PC-3 (cell line): ENCODE data around the gene BEGAIN. TPM values are rescaled to one million over a fixed set of nuclear protein-coding genes. Genes with fewer than 3 reads are reported as not detected.

ENCODE experiments used
- ATAC-seq: fragments of 200-7000 bp; cut with Tn5 transposase; 2 replicates; pipeline ENCODE4 v1.9.1; 2020; ENCODE audit warnings: mild to moderate bottlenecking, moderate library complexity
- BruUV-seq: library from RNA; stranded (reverse); fragments of 400-500 nt; replicated peaks from 2 replicates; lab custom pipeline; 2021; lab: Mats Ljungman, UMichigan
- CTCF ChIA-PET: fragments of 300-600 bp; sonication (Branson Sonifier 250); formaldehyde crosslinking; loops from one replicate; lab custom pipeline; 2022; ENCODE audit warnings: antibody characterized with exemption; lab: Charles Lee
- POLR2A ChIA-PET: fragments of 300-600 bp; sonication (Branson Sonifier 250); formaldehyde crosslinking; loops from one replicate; lab custom pipeline; 2022; ENCODE audit warnings: antibody characterized with exemption; ENCODE audit not compliant: unreplicated experiment; lab: Charles Lee
- DNase-seq: peaks from one replicate; pipeline ENCODE4 v3.0.0-alpha.2; 2015
- H2AFZ ChIP-seq: fragments of 300-600 bp; sonication (generic); 2 replicates; pipeline ENCODE4 v1.6.0; 2016; ENCODE audit warnings: antibody characterized with exemption, low read length
- H3F3A ChIP-seq: fragments of 300-600 bp; sonication (generic); one replicate; pipeline ENCODE4 v1.6.0; 2017; ENCODE audit warnings: antibody characterized with exemption, low read length, control low read depth, mild to moderate bottlenecking; ENCODE audit not compliant: unreplicated experiment
- H3K27ac ChIP-seq: fragments of 300-600 bp; sonication (generic); 2 replicates; pipeline ENCODE4 v1.5.1; 2016; ENCODE audit warnings: mild to moderate bottlenecking, low read length
- H3K27me3 ChIP-seq: fragments of 300-600 bp; sonication (generic); 2 replicates; pipeline ENCODE4 v1.6.1; 2016; ENCODE audit warnings: low read length, mixed read lengths
- H3K36me3 ChIP-seq: fragments of 300-600 bp; sonication (generic); 2 replicates; pipeline ENCODE4 v1.6.1; 2016; ENCODE audit warnings: low read depth, mixed run types, low read length, mixed read lengths
- H3K4me1 ChIP-seq: fragments of 300-600 bp; sonication (generic); 2 replicates; pipeline ENCODE4 v1.5.1; 2016; ENCODE audit warnings: low read length; ENCODE audit not compliant: insufficient read depth
- H3K4me2 ChIP-seq: fragments of 300-600 bp; sonication (generic); 2 replicates; pipeline ENCODE4 v1.6.0; 2016; ENCODE audit warnings: low read length
- H3K4me3 ChIP-seq: fragments of 300-600 bp; sonication (generic); 2 replicates; pipeline ENCODE4 v1.5.1; 2016; ENCODE audit warnings: mild to moderate bottlenecking, low read length, mixed read lengths
- H3K79me2 ChIP-seq: fragments of 300-600 bp; sonication (generic); 2 replicates; pipeline ENCODE4 v1.6.1; 2017; ENCODE audit warnings: low read length, mixed read lengths
- H3K9ac ChIP-seq: fragments of 300-600 bp; sonication (generic); 2 replicates; pipeline ENCODE4 v1.6.0; 2016; ENCODE audit warnings: mild to moderate bottlenecking, low read length
- H3K9me2 ChIP-seq: fragments of 300-600 bp; sonication (generic); replicated peaks from 2 replicates; pipeline ENCODE4 v1.6.1; 2016; ENCODE audit warnings: mixed run types, low read length, mixed read lengths
- H3K9me3 ChIP-seq: fragments of 300-600 bp; sonication (generic); 2 replicates; pipeline ENCODE4 v1.6.1; 2016; ENCODE audit warnings: low read length, mixed read lengths
- H4K20me1 ChIP-seq: fragments of 300-600 bp; sonication (generic); 2 replicates; pipeline ENCODE4 v1.6.1; 2016; ENCODE audit warnings: low read length, mixed read lengths
- EZH2 ChIP-seq: fragments of 300-600 bp; sonication (generic); IDR thresholded peaks from one replicate; pipeline ENCODE4 v1.6.1; 2017; ENCODE audit warnings: antibody characterized with exemption, mild to moderate bottlenecking, low read length; ENCODE audit not compliant: unreplicated experiment
- EZH2phosphoT487 ChIP-seq: fragments of 300-600 bp; sonication (generic); IDR thresholded peaks from 2 replicates; pipeline ENCODE4 v1.6.1; 2018; ENCODE audit warnings: mild to moderate bottlenecking, antibody characterized with exemption, low read length, borderline replicate concordance
- intact Hi-C: fragments of 100-400 bp; cut with micrococcal nuclease; formaldehyde crosslinking; loops from 2 replicates; pipeline ENCODE4 v1.9.0; 2023
- total RNA-seq: library from RNA; depleted of rRNA; stranded (reverse); fragments of >200 nt; gene quantifications from 2 replicates; pipeline ENCODE4 v1.2.3, GENCODE V29; 2014
- TF ChIP-seq, protein P1 (sequence below): fragments of 300-600 bp; sonication (generic); conservative IDR thresholded peaks from 2 replicates; pipeline ENCODE4 v1.5.1; 2017; ENCODE audit warnings: antibody characterized with exemption, low read depth, mild to moderate bottlenecking, low read length

The BEGAIN gene
- total RNA-seq, 1 experiment from 2014 or later = 3.8 TPM

DNA sequence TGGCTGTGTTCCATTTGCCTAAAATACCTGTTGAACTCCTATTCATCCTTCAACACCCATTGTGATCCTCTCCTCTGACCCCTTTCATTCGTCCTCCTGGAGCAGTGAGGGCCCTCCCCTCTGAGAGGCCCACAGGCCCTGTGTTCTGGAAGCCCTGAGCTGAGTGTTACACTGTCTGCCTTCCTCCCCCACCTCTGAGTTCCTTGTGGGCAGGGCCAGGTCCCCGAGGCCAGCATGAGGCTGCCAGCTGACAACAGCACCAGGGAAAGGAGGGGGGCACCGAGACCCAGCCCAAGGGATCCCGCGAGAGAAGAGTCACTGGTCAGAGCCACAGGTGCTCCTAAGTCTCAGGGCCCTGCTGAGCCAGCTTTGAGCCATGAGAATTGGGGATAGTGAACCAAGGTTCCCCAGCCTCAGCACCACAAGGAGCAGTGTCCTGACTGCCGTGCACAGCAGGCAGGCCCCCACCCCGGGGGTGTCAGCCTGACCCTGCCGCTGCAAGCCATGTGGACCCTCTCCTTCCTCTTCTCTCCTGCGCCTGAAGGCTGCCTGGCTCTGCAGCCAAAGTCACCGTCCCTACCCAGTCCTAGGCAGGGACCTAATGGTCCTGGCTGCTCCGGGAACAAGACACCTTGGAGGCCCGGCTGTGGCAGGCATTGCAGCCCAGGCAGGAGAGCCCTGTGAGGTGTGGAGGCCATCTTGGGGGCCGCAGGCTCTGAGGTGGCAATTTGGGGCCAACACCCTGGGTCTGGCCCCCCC lies 52.5 kb downstream of the BEGAIN start:
- Histone ChIP-seq H3K4me3 (no peak overlapping the region), H3F3A (no peaks in the 10 kb centered on the region), H3K9me3 (no peaks in the 10 kb centered on the region), H3K27ac (no peak overlapping the region), H3K27me3 (no peaks in the 10 kb centered on the region), H3K4me2 (no peak overlapping the region), H4K20me1 (no peaks in the 10 kb centered on the region), H2AFZ (no peak overlapping the region), H3K9ac (no peak overlapping the region), H3K79me2 (no peaks in the 10 kb centered on the region), H3K36me3 (no peaks in the 10 kb centered on the region), H3K9me2 (no peaks in the 10 kb centered on the region), H3K4me1 (peaks cover 11% of the 10 kb centered on the region; the same call in 1 of the 2 replicates)
- ChIA-PET CTCF (interaction anchor here (0.6 kb wide), 1 partner anchor 1164 kb away, joined by 7 read pairs; no protein-coding TSS in a partner anchor), POLR2A (no interaction called here)
- no TSS peak for BruUV-seq
- intact Hi-C loops = no loop called here
- TF ChIP-seq EZH2 = no peak
- no peak for TF ChIP-seq EZH2phosphoT487
- TF ChIP-seq, protein P1, sequence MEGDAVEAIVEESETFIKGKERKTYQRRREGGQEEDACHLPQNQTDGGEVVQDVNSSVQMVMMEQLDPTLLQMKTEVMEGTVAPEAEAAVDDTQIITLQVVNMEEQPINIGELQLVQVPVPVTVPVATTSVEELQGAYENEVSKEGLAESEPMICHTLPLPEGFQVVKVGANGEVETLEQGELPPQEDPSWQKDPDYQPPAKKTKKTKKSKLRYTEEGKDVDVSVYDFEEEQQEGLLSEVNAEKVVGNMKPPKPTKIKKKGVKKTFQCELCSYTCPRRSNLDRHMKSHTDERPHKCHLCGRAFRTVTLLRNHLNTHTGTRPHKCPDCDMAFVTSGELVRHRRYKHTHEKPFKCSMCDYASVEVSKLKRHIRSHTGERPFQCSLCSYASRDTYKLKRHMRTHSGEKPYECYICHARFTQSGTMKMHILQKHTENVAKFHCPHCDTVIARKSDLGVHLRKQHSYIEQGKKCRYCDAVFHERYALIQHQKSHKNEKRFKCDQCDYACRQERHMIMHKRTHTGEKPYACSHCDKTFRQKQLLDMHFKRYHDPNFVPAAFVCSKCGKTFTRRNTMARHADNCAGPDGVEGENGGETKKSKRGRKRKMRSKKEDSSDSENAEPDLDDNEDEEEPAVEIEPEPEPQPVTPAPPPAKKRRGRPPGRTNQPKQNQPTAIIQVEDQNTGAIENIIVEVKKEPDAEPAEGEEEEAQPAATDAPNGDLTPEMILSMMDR = no peak
- ATAC-seq = no peak
- DNase-seq = no peak

DNA sequence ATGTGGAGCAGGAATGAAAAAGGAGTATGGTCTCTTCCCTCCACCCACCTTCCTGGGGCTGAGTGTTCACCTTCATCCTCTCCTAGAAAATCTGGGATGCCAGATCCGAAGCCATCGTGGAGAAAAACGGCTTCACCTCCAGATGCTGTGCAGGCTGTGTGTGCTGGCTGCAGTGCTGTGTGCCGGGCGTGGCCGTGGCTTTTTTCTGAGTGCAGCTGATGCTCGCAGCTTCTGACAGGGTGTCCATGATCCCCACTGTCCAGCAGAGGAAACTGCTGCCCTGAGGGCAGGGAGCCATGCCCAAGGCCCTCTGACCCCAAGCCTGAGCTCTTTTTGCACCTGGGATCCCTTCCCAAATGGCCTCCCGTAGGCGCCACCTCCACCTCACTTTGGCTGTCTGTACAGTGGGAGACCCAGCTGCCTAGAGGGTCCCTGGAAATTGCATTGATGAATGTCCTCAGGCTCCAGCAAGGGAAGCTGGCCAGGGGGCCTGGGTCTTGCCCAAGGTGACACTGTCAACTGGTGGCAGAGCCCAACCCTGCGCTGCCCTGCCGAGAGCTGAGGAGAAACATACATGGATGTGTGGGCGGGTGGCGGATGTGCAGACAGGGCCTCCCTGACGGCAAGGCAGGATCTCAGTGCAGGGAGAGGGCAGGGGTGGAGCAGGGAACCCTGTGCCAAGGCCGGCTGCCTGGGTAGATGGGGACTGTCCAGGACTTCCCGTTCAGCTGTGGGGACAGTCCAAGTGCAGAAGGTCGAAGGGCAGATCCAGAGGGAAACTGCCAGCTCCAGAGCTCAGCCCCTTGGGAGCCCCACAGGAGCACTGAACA lies 53.3 kb downstream of the BEGAIN start:
- no peak overlapping the region for H3K9ac ChIP-seq
- H3K4me3 ChIP-seq = no peak overlapping the region
- ATAC-seq (peak; percentile 74), DNase-seq (no peak)
- no peaks in the 10 kb centered on the region for H3K79me2 ChIP-seq
- no peak overlapping the region for H3K27ac ChIP-seq
- no peak for TF ChIP-seq EZH2phosphoT487
- peaks cover 11% of the 10 kb centered on the region; the same call in 1 of the 2 replicates for H3K4me1 ChIP-seq
- no peak overlapping the region for H2AFZ ChIP-seq
- no peaks in the 10 kb centered on the region for H4K20me1 ChIP-seq
- no peaks in the 10 kb centered on the region for H3K36me3 ChIP-seq
- ChIA-PET CTCF (no interaction called here), POLR2A (no interaction called here)
- H3K4me2 ChIP-seq = no peak overlapping the region
- no peaks in the 10 kb centered on the region for H3K9me3 ChIP-seq
- no peaks in the 10 kb centered on the region for H3K9me2 ChIP-seq
- intact Hi-C loops = no loop called here
- BruUV-seq = no TSS peak
- H3F3A ChIP-seq = no peaks in the 10 kb centered on the region
- H3K27me3 ChIP-seq = no peaks in the 10 kb centered on the region

GRCh38 chr14:100532906-100533655 lies 54.1 kb downstream of the BEGAIN start:
- BruUV-seq = no TSS peak
- Histone ChIP-seq H3K79me2 (no peaks in the 10 kb centered on the region), H3K36me3 (no peaks in the 10 kb centered on the region), H3K4me1 (peaks cover 11% of the 10 kb centered on the region; the same call in 1 of the 2 replicates), H3K9me3 (no peaks in the 10 kb centered on the region), H4K20me1 (no peaks in the 10 kb centered on the region), H3K4me2 (no peak overlapping the region), H3K27me3 (no peaks in the 10 kb centered on the region), H3K9me2 (no peaks in the 10 kb centered on the region), H3K9ac (no peak overlapping the region), H3F3A (no peaks in the 10 kb centered on the region), H3K4me3 (no peak overlapping the region), H2AFZ (no peak overlapping the region), H3K27ac (no peak overlapping the region)
- ChIA-PET POLR2A (no interaction called here), CTCF (interaction anchor here (0.6 kb wide), 1 partner anchor 1031 kb away, joined by 7 read pairs; no protein-coding TSS in a partner anchor)
- ATAC-seq (no peak), DNase-seq (no peak)
- intact Hi-C loops = no loop called here
- TF ChIP-seq, protein P1 = no peak
- TF ChIP-seq EZH2 (no peak), EZH2phosphoT487 (no peak)
